PFSK-1 (cell line): ENCODE data around the gene SLC24A1.

Experiments used
- FOXP2 ChIP-seq: optimal IDR thresholded peaks from 2 replicates; pipeline ENCODE3; 2011; ENCODE audit warnings: borderline replicate concordance, control low read depth, inconsistent platforms; ENCODE audit not compliant: insufficient read depth; ENCODE audit errors: extremely low read length, extremely low read depth
- POLR2AphosphoS5 ChIP-seq: IDR thresholded peaks from 2 replicates; pipeline ENCODE4 v1.6.1; 2012; ENCODE audit warnings: low read depth, mild to moderate bottlenecking, control low read depth, low read length, moderate library complexity
- REST ChIP-seq, 2 experiments: IDR thresholded peaks; 2 replicates each; pipeline versions ENCODE4 v1.6.1 to v1.8.0; 2011 to 2012; ENCODE audit warnings: low read depth in 2 of 2, low read length in 2 of 2, control low read depth in 1 of 2, inconsistent platforms in 1 of 2, mild to moderate bottlenecking in 1 of 2, moderate library complexity in 1 of 2; ENCODE audit not compliant: insufficient read depth in 1 of 2
- SIN3A ChIP-seq: IDR thresholded peaks from 2 replicates; pipeline ENCODE4 v1.6.1; 2012; ENCODE audit warnings: mild to moderate bottlenecking, low read length, moderate library complexity, borderline replicate concordance; ENCODE audit not compliant: insufficient read depth
- TAF1 ChIP-seq: IDR thresholded peaks from 2 replicates; pipeline ENCODE4 v1.6.1; 2012; ENCODE audit warnings: low read length, control low read depth, borderline replicate concordance; ENCODE audit not compliant: insufficient read depth

The SLC24A1 gene

DNA sequence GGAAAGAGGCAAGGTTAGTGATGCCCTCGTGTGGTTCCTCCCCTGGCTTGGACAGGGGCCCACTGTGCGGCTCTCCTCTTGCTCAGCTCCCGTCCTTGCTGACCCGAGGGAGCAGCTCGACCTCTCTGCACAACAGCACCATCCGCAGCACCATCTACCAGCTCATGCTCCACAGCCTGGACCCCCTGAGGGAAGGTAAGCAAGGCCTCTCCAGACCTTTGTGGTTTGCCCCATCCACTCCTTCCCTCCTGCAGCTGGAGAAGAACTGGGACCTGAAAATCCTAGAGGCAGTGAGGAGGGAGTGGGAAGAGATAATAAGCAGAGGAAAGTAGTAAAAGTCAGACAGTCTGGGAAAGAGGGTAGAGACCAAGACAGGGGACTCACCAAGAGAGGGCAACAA, 17.8 kb downstream of the SLC24A1 start:
- TF ChIP-seq FOXP2, result no peak
- TF ChIP-seq TAF1, result no peak
- TF ChIP-seq SIN3A, result no peak
- TF ChIP-seq POLR2AphosphoS5, result no peak
- no peak for TF ChIP-seq REST (IDR thresholded peaks at IDR 0.05; ENCODE audit: insufficient read depth in 1 of 2, low read depth in 2 of 2, low read length in 2 of 2)

DNA sequence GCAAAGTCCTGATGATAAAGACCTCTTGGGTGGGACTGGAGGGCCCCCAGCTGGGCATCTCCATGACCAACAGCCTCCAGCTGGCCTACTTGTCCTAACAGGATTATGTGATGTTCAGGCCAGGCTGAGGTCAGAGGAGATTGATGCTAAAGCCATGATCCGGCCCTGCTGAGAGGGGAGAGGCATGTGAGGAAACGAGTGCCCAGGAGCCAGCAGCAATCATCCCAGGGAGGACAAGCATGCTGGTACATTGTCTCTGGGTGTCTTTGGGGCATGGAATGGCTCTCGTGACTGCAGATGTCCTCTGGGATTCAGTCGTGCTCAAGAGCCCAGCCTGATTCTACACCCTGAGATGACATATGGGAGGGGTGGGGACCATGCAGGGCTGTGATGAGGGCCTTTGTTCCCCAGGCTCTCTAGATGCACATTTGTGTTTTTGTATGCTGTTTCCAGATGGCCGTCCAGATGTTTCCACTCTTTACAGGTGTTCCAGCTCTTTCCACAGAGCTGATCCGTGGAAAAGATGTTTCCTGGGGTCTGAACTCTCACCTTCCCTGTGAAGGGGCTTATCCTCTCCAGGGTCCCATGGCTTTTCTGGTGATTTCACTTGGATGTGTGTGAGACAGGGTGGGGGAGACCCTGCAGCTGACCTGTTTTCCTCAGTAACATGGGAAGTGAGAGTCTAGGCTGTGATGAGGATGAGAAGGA, 20.2 kb downstream of the SLC24A1 start:
- TF ChIP-seq TAF1 (no peak), POLR2AphosphoS5 (no peak), SIN3A (no peak), FOXP2 (no peak), REST (IDR thresholded peaks at IDR 0.05; ENCODE audit: insufficient read depth in 1 of 2, low read depth in 2 of 2, low read length in 2 of 2) (no peak)

GRCh38 chr15:65642594-65642993, 20.9 kb downstream of the SLC24A1 start:
- no peak for TF ChIP-seq POLR2AphosphoS5

GRCh38 chr15:65644282-65644681, 22.5 kb downstream of the SLC24A1 start:
- TF ChIP-seq TAF1 (no peak), POLR2AphosphoS5 (no peak), REST (IDR thresholded peaks at IDR 0.05; ENCODE audit: insufficient read depth in 1 of 2, low read depth in 2 of 2, low read length in 2 of 2) (no peak)

DNA sequence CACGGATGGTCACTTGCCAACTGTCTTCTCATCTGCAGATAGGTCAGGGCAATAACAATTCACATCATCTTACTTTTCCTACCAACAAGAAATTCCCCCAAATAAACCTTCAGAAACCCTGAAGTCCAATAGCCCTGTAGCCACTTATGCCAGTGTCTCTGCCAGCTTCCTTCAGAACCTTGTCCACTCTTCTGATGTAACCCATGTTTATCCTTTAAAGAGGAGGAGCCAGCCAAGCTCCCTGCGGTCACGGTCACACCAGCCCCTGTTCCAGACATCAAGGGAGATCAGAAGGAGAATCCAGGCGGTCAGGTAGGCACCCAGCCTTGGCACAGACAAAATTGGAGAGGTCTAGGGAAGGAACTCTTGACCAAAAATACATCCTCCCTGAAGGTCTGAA, 23.7 kb downstream of the SLC24A1 start:
- TF ChIP-seq FOXP2, result no peak
- no peak for TF ChIP-seq REST (IDR thresholded peaks at IDR 0.05; ENCODE audit: insufficient read depth in 1 of 2, low read depth in 2 of 2, low read length in 2 of 2)

DNA sequence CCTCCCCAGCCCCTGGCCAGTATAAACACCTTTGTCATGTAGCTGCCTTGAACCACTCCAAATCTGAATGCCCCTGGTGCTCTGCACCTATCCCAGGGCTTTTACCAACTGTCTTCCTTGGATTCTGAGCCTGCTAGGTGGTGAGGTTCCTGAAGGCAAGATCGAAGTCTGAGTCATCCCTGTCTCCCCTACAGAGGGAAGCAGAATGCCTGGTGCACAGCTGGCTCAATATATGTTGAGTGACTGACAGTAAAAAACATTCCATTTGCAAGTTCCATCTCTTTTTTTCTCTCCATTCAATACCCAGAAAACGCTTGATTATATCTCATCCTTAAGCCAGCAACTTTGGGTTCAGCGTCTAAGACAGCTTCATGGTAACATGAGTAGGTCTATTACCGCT, 24.7 kb downstream of the SLC24A1 start:
- TF ChIP-seq FOXP2, result no peak
- no peak for TF ChIP-seq POLR2AphosphoS5
- no peak for TF ChIP-seq SIN3A
- TF ChIP-seq REST (IDR thresholded peaks at IDR 0.05; ENCODE audit: insufficient read depth in 1 of 2, low read depth in 2 of 2, low read length in 2 of 2), result no peak
- no peak for TF ChIP-seq TAF1
